B cell (primary cell): ENCODE data around the gene KLHL2. TPM values are rescaled to one million over a fixed set of nuclear protein-coding genes. Genes with fewer than 3 reads are reported as not detected.

Experiments used
- ATAC-seq: fragments of 200-7000 bp; cut with Tn5 transposase; one replicate; pipeline ENCODE4 v1.10.0; 2021; ENCODE audit warnings: low read depth, mild to moderate bottlenecking, moderate number of reproducible peaks, moderate library complexity
- CTCF ChIA-PET: fragments of 350-600 bp; sonication (Branson Sonifier 250); formaldehyde crosslinking; loops from one replicate; lab custom pipeline; 2021; ENCODE audit warnings: antibody characterized with exemption, inconsistent platforms; lab: Charles Lee
- POLR2A ChIA-PET: fragments of 350-600 bp; sonication (Branson Sonifier 250); formaldehyde crosslinking; loops from one replicate; lab custom pipeline; 2021; ENCODE audit warnings: antibody characterized with exemption; lab: Charles Lee
- DNase-seq: peaks from one replicate; pipeline ENCODE4 v3.0.0; 2013
- H2AFZ ChIP-seq: 2 replicates; pipeline ENCODE4 v1.6.1; 2012; ENCODE audit warnings: mild to moderate bottlenecking, low read depth, low read length; ENCODE audit not compliant: insufficient read depth, poor library complexity, severe bottlenecking
- H3K27ac ChIP-seq, 2 donors: 1 replicate in 1 of 2; 2 replicates in 1 of 2; pipeline ENCODE4 v1.5.1; 2012 to 2013; ENCODE audit warnings: low read length in 2 of 2, mild to moderate bottlenecking in 2 of 2, moderate library complexity in 1 of 2
- H3K27me3 ChIP-seq, 4 experiments: fragments of 200-600 bp in 1 of 4; sonication (generic) in 1 of 4; replicated peaks in 1 of 4; 1 replicate in 2 of 4; 2 replicates in 2 of 4; pipeline versions ENCODE4 v1.6.1 to v1.7.0; 2013 to 2016; ENCODE audit warnings: low read length in 3 of 4, mild to moderate bottlenecking in 2 of 4, mixed read lengths in 1 of 4, moderate library complexity in 1 of 4; ENCODE audit not compliant: insufficient read depth in 4 of 4, control insufficient read depth in 3 of 4; ENCODE audit errors: control extremely low read depth in 1 of 4
- H3K36me3 ChIP-seq, 2 experiments: replicated peaks in 1 of 2; 1 replicate in 1 of 2; 2 replicates in 1 of 2; pipeline versions ENCODE4 v1.6.1 to v1.7.1; 2013; ENCODE audit warnings: low read length in 1 of 2; ENCODE audit not compliant: insufficient read depth in 2 of 2, control insufficient read depth in 1 of 2; ENCODE audit errors: control extremely low read depth in 1 of 2, extremely low read depth in 1 of 2
- H3K4me1 ChIP-seq, 2 donors: fragments of 200-600 bp in 1 of 2; sonication (generic) in 1 of 2; 1 replicate in 1 of 2; 2 replicates in 1 of 2; pipeline versions ENCODE4 v1.5.1 to v1.6.1; 2013 to 2017; ENCODE audit warnings: low read length in 2 of 2; ENCODE audit not compliant: control insufficient read depth in 2 of 2, insufficient read depth in 2 of 2
- H3K4me2 ChIP-seq: replicated peaks from 2 replicates; pipeline ENCODE3; 2012; ENCODE audit warnings: mild to moderate bottlenecking, low read depth, low read length; ENCODE audit not compliant: poor library complexity, severe bottlenecking
- H3K4me3 ChIP-seq, 5 experiments: fragments of 200-600 bp in 1 of 5; sonication (generic) in 1 of 5; 1 replicate in 3 of 5; 2 replicates in 2 of 5; pipeline versions ENCODE4 v1.5.1 to v1.7.0; 2011 to 2016; ENCODE audit warnings: low read length in 4 of 5, mild to moderate bottlenecking in 4 of 5, low read depth in 2 of 5, control low read depth in 1 of 5, moderate library complexity in 1 of 5; ENCODE audit not compliant: insufficient read depth in 1 of 5; ENCODE audit errors: control extremely low read depth in 1 of 5, extremely low read depth in 1 of 5
- H3K79me2 ChIP-seq: fragments of 200-600 bp; sonication (generic); one replicate; pipeline ENCODE4 v1.6.0; 2016; ENCODE audit warnings: low read length; ENCODE audit not compliant: control insufficient read depth, insufficient read depth
- H3K9ac ChIP-seq: fragments of 200-600 bp; sonication (generic); 2 replicates; pipeline ENCODE4 v1.6.1; 2017; ENCODE audit warnings: mild to moderate bottlenecking, low read length, moderate library complexity
- H3K9me3 ChIP-seq, 3 donors: one replicate each; pipeline versions ENCODE4 v1.6.1 to v1.7.1; 2013; ENCODE audit warnings: low read length in 2 of 3; ENCODE audit not compliant: control insufficient read depth in 2 of 3, insufficient read depth in 1 of 3; ENCODE audit errors: control extremely low read depth in 1 of 3
- H4K20me1 ChIP-seq: 2 replicates; pipeline ENCODE4 v1.6.0; 2012; ENCODE audit warnings: mild to moderate bottlenecking, low read length; ENCODE audit not compliant: insufficient read depth, control insufficient read depth, poor library complexity, severe bottlenecking
- H3K27ac Mint-ChIP-seq: one replicate; pipeline ENCODE4 v1.8.0; 2021; ENCODE audit warnings: mixed read lengths
- H3K27me3 Mint-ChIP-seq: one replicate; pipeline ENCODE4 v1.8.0; 2021; ENCODE audit warnings: mixed read lengths
- H3K4me1 Mint-ChIP-seq: one replicate; pipeline ENCODE4 v1.8.0; 2021; ENCODE audit warnings: mixed read lengths
- H3K4me3 Mint-ChIP-seq: one replicate; pipeline ENCODE4 v1.8.0; 2021; ENCODE audit warnings: mixed read lengths
- H3K9me3 Mint-ChIP-seq: one replicate; pipeline ENCODE4 v1.8.0; 2022; ENCODE audit warnings: mixed read lengths; ENCODE audit not compliant: insufficient read depth
- EZH2 ChIP-seq: IDR thresholded peaks from 2 replicates; pipeline ENCODE4 v1.6.1; 2012; ENCODE audit warnings: borderline replicate concordance, low read depth, mild to moderate bottlenecking, moderate library complexity, low read length; ENCODE audit not compliant: insufficient read depth, poor library complexity, severe bottlenecking
- WGBS: methylation state at CpG from one replicate; pipeline ENCODE4 v1.1.5; 2013; ENCODE audit warnings: missing lambda C conversion rate; ENCODE audit not compliant: insufficient coverage; 5-methylcytosine and 5-hydroxymethylcytosine counted together
- intact Hi-C: fragments of 100-400 bp; cut with micrococcal nuclease; formaldehyde crosslinking; loops from one replicate; pipeline ENCODE4 v1.10.0; 2022
- polyA plus RNA-seq: library from polyadenylated mRNA; depleted of rRNA; stranded (reverse); fragments of >200 nt; gene quantifications from 2 replicates; pipeline ENCODE4 v1.2.3, GENCODE V29; 2012
- total RNA-seq, 2 donors: library from RNA; stranded (reverse); fragments of 120-200 nt in 1 of 2; gene quantifications; 1 replicate in 1 of 2; 2 replicates in 1 of 2; pipeline versions ENCODE4 v1.2.3 to v1.2.4, GENCODE V29; 2013 to 2022
- TF ChIP-seq, protein P1 (sequence below): fragments of 200-600 bp; IDR thresholded peaks from one replicate; pipeline ENCODE4 v1.8.0; 2022; ENCODE audit warnings: antibody characterized with exemption, mild to moderate bottlenecking

Gene KLHL2
- total and polyA plus RNA-seq, 2 donors (not counting 1 experiment from before 2014, with no cell fraction given): 7.8 to 77.5 TPM

- Histone ChIP-seq H3K9ac (no peak overlapping the region), H3K4me3 (no peak overlapping the region), H4K20me1 (no peaks in the 10 kb centered on the region), H3K27me3 (no peaks in the 10 kb centered on the region), H3K36me3 (peaks cover 2 to 8% of the 10 kb centered on the region in 2 experiments), H3K4me1 (peaks cover 26 to 27% of the 10 kb centered on the region in 2 donors), H2AFZ (no peak overlapping the region), H3K4me2 (no peak overlapping the region), H3K79me2 (peaks cover 5% of the 10 kb centered on the region), H3K27ac (no peak overlapping the region), H3K9me3 (no peaks in the 10 kb centered on the region)
- ATAC-seq (no peak), DNase-seq (no peak)
- ChIA-PET CTCF (no interaction called here), POLR2A (interaction anchor here (1.5 kb wide), 1 partner anchor 29 kb away, joined by 3 read pairs; the partner anchor contains the start of gene MSMO1)
- TF ChIP-seq EZH2: no peak
- TF ChIP-seq, protein P1, sequence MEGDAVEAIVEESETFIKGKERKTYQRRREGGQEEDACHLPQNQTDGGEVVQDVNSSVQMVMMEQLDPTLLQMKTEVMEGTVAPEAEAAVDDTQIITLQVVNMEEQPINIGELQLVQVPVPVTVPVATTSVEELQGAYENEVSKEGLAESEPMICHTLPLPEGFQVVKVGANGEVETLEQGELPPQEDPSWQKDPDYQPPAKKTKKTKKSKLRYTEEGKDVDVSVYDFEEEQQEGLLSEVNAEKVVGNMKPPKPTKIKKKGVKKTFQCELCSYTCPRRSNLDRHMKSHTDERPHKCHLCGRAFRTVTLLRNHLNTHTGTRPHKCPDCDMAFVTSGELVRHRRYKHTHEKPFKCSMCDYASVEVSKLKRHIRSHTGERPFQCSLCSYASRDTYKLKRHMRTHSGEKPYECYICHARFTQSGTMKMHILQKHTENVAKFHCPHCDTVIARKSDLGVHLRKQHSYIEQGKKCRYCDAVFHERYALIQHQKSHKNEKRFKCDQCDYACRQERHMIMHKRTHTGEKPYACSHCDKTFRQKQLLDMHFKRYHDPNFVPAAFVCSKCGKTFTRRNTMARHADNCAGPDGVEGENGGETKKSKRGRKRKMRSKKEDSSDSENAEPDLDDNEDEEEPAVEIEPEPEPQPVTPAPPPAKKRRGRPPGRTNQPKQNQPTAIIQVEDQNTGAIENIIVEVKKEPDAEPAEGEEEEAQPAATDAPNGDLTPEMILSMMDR: no peak
- no peaks in the 10 kb centered on the region for H3K27me3 Mint-ChIP-seq
- 100% methylated on average over 5 of the region's 8 CpGs for WGBS
- no peak overlapping the region for H3K4me3 Mint-ChIP-seq
- H3K9me3 Mint-ChIP-seq: no peaks in the 10 kb centered on the region
- H3K4me1 Mint-ChIP-seq: peaks cover 34% of the 10 kb centered on the region
- intact Hi-C loops: no loop called here
- H3K27ac Mint-ChIP-seq: no peak overlapping the region
These were observed 90.3 kb downstream of the KLHL2 start for GRCh38 chr4:165297626-165298025.

DNA sequence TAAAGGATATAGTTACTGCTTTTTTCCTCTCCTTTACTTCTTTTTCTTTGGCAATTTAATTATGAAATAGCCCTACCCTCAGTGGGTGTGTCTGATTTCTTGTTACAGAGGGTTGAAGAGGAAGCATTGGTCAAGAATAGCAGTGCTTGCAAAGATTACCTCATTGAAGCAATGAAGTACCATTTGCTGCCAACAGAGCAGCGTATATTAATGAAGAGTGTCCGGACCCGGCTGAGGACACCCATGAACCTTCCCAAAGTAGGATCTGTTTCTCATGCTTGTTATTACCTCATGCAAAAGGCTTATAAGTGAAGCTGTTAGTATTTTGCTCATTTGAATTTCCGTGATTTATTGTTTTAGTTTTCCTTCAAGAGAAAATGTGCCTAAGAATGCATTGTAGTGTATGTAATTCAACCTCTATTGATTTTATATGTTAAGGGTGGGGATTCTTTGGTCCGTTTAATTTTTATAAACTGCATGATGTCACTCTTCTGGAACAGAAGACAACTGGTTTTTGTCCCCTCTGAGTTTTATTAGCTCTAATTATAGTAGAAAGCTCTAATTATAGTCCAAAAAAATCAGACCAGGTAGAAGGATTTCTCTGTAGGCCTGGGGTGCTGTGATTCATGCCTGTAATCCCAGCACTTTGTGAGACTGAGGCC is 92.2 kb downstream of the KLHL2 start:
- Histone ChIP-seq H3K79me2 (no peaks in the 10 kb centered on the region), H2AFZ (no peak overlapping the region), H3K27ac (no peak overlapping the region), H3K27me3 (no peaks in the 10 kb centered on the region), H4K20me1 (no peaks in the 10 kb centered on the region), H3K36me3 (peaks cover 2 to 8% of the 10 kb centered on the region in 2 experiments), H3K4me1 (peaks cover 19% of the 10 kb centered on the region in 2 donors), H3K4me2 (no peak overlapping the region), H3K9ac (no peak overlapping the region), H3K4me3 (peak overlapping the region in 1 of 5 experiments; percentile 19), H3K9me3 (no peaks in the 10 kb centered on the region)
- no peak for DNase-seq
- Mint-ChIP-seq H3K4me1 (peaks cover 27% of the 10 kb centered on the region), H3K27me3 (no peaks in the 10 kb centered on the region), H3K4me3 (no peak overlapping the region), H3K9me3 (no peaks in the 10 kb centered on the region), H3K27ac (no peak overlapping the region)
- WGBS: 100% methylated on average over 2 of the region's 5 CpGs
- no peak for TF ChIP-seq EZH2
- TF ChIP-seq, protein P1: no peak
- ATAC-seq: no peak
- POLR2A ChIA-PET: no interaction called here
- CTCF ChIA-PET: interaction anchor here (1.0 kb wide), 1 partner anchor 99 kb away, joined by 3 read pairs; no protein-coding TSS in a partner anchor
- intact Hi-C loops: loop anchor here (5.0 kb wide), 1 partner anchor 43 kb away; no protein-coding TSS in a partner anchor
